HG03103 (cell line): Measurements from ENCODE around the gene EDA2R.

Source experiments
- ATAC-seq: cut with Tn5 transposase; IDR thresholded peaks from one replicate; pipeline ENCODE4 v1.9.1; 2021; ENCODE audit warnings: low read depth; ENCODE audit not compliant: unreplicated experiment

The EDA2R gene

GRCh38 chrX:66547847-66548369 is 91.0 kb downstream of the EDA2R start:
- no peak for ATAC-seq
